ENCODE measurements around the gene CNKSR1. TPM values are rescaled to one million over a fixed set of nuclear protein-coding genes. Genes with fewer than 3 reads are reported as not detected.

Gene CNKSR1
- total and polyA plus RNA-seq, 2 of the 13 experiments (the other 11 are each of a cell fraction or from before 2014, with no cell fraction given) = 3.4 to 8.9 TPM

GRCh38 chr1:26169669-26170471, 7.4 kb upstream of the CNKSR1 start, which contains the start of gene ZNF593 (continued):
- TF ChIP-seq, protein P1, sequence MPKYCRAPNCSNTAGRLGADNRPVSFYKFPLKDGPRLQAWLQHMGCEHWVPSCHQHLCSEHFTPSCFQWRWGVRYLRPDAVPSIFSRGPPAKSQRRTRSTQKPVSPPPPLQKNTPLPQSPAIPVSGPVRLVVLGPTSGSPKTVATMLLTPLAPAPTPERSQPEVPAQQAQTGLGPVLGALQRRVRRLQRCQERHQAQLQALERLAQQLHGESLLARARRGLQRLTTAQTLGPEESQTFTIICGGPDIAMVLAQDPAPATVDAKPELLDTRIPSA (CRISPR knock-in tag; IDR thresholded peaks at IDR 0.05; ENCODE audit: borderline replicate concordance) = 0 out of 2 replicates have a peak, but pooled peaks have one; percentile 34
- TF ChIP-seq ZSCAN25 (CRISPR knock-in tag; IDR thresholded peaks at IDR 0.05) (peak; percentile 60; the same call in 1 of the 2 replicates), ZNF776 (CRISPR knock-in tag; IDR thresholded peaks at IDR 0.05) (peak; percentile 98), PHF8 (CRISPR knock-in tag; IDR thresholded peaks at IDR 0.05) (peak; percentile 98), TCF12 (IDR thresholded peaks at IDR 0.05) (no peak), TCF12 (CRISPR knock-in tag; IDR thresholded peaks at IDR 0.05) (peak; percentile 95), ZMYM4 (CRISPR knock-in tag; IDR thresholded peaks at IDR 0.05) (peak; percentile 90), ZNF550 (CRISPR knock-in tag; IDR thresholded peaks at IDR 0.05; ENCODE audit: borderline replicate concordance) (no peak), ZNF772 (CRISPR knock-in tag; IDR thresholded peaks at IDR 0.05) (peak; percentile 98; the same call in 1 of the 2 replicates), XRCC5 (optimal IDR thresholded peaks at IDR 0.05; ENCODE audit: low read length) (peak; percentile 91), ZNF329 (CRISPR knock-in tag; IDR thresholded peaks at IDR 0.05; ENCODE audit: low read depth) (peak; percentile 78), ZSCAN9 (CRISPR knock-in tag; IDR thresholded peaks at IDR 0.05; ENCODE audit: borderline replicate concordance) (peak; percentile 82; the same call in 1 of the 2 replicates), ZBTB40 (IDR thresholded peaks at IDR 0.05) (no peak), ZBTB40 (CRISPR knock-in tag; IDR thresholded peaks at IDR 0.05) (peak; percentile 76)
- TF ChIP-seq, protein P2, sequence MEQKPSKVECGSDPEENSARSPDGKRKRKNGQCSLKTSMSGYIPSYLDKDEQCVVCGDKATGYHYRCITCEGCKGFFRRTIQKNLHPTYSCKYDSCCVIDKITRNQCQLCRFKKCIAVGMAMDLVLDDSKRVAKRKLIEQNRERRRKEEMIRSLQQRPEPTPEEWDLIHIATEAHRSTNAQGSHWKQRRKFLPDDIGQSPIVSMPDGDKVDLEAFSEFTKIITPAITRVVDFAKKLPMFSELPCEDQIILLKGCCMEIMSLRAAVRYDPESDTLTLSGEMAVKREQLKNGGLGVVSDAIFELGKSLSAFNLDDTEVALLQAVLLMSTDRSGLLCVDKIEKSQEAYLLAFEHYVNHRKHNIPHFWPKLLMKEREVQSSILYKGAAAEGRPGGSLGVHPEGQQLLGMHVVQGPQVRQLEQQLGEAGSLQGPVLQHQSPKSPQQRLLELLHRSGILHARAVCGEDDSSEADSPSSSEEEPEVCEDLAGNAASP (CRISPR knock-in tag; IDR thresholded peaks at IDR 0.05; ENCODE audit: borderline replicate concordance) = peak; percentile 51; the same call in 1 of the 2 replicates
- TF ChIP-seq, protein P3, sequence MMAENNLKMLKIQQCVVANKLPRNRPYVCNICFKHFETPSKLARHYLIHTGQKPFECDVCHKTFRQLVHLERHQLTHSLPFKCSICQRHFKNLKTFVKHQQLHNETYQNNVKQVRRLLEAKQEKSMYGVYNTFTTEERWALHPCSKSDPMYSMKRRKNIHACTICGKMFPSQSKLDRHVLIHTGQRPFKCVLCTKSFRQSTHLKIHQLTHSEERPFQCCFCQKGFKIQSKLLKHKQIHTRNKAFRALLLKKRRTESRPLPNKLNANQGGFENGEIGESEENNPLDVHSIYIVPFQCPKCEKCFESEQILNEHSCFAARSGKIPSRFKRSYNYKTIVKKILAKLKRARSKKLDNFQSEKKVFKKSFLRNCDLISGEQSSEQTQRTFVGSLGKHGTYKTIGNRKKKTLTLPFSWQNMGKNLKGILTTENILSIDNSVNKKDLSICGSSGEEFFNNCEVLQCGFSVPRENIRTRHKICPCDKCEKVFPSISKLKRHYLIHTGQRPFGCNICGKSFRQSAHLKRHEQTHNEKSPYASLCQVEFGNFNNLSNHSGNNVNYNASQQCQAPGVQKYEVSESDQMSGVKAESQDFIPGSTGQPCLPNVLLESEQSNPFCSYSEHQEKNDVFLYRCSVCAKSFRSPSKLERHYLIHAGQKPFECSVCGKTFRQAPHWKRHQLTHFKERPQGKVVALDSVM (CRISPR knock-in tag; IDR thresholded peaks at IDR 0.05) = peak; percentile 44; the same call in 1 of the 2 replicates

Measured in HepG2 (cell line).